CD4-positive, alpha-beta memory T cell (primary cell): Measurements from ENCODE around the gene MPND. TPM values are rescaled to one million over a fixed set of nuclear protein-coding genes. Genes with fewer than 3 reads are reported as not detected.

Experiments
- CTCF ChIA-PET: fragments of 350-600 bp; sonication (Branson Sonifier 250); formaldehyde crosslinking; loops from one replicate; lab custom pipeline; 2021; ENCODE audit warnings: inconsistent platforms; ENCODE audit not compliant: partially characterized antibody; lab: Charles Lee
- POLR2A ChIA-PET: fragments of 350-600 bp; sonication (Branson Sonifier 250); formaldehyde crosslinking; loops from one replicate; lab custom pipeline; 2021; ENCODE audit not compliant: partially characterized antibody; lab: Charles Lee
- DNase-seq, 5 donors: peaks; one replicate each; pipeline versions ENCODE4 v3.0.0 to v3.0.0-alpha.2; 2020 to 2022; ENCODE audit warnings: mixed read lengths in 1 of 5
- H3K27ac ChIP-seq: one replicate; pipeline ENCODE4 v1.7.0; 2013; ENCODE audit warnings: low read depth, low read length
- H3K27me3 ChIP-seq: 2 replicates; pipeline ENCODE4 v1.7.0; 2013; ENCODE audit warnings: mild to moderate bottlenecking, low read length, moderate library complexity; ENCODE audit not compliant: insufficient read depth
- H3K36me3 ChIP-seq: 2 replicates; pipeline ENCODE4 v1.7.0; 2013; ENCODE audit warnings: mild to moderate bottlenecking, low read length, moderate library complexity; ENCODE audit not compliant: insufficient read depth
- H3K4me1 ChIP-seq: 2 replicates; pipeline ENCODE4 v1.7.0; 2013; ENCODE audit warnings: mild to moderate bottlenecking, low read length, moderate library complexity; ENCODE audit not compliant: insufficient read depth
- H3K4me3 ChIP-seq, 2 donors: one replicate each; pipeline ENCODE4 v1.7.0; 2013; ENCODE audit warnings: low read length in 2 of 2, mild to moderate bottlenecking in 1 of 2
- H3K9me3 ChIP-seq, 2 donors: one replicate each; pipeline ENCODE4 v1.7.0; 2013; ENCODE audit warnings: low read length in 2 of 2, control low read depth in 1 of 2; ENCODE audit not compliant: control insufficient read depth in 1 of 2
- H3K27ac Mint-ChIP-seq, 7 donors: one replicate each; pipeline ENCODE4 v1.8.0; 2020 to 2021; ENCODE audit warnings: mixed read lengths in 7 of 7, mild to moderate bottlenecking in 6 of 7, inconsistent platforms in 3 of 7, moderate library complexity in 3 of 7
- H3K27me3 Mint-ChIP-seq, 2 donors: one replicate each; pipeline ENCODE4 v1.8.0; 2020 to 2021; ENCODE audit warnings: mixed read lengths in 2 of 2
- H3K36me3 Mint-ChIP-seq, 2 donors: one replicate each; pipeline ENCODE4 v1.8.0; 2020 to 2021; ENCODE audit warnings: mixed read lengths in 2 of 2, inconsistent platforms in 1 of 2, mild to moderate bottlenecking in 1 of 2
- H3K4me1 Mint-ChIP-seq, 4 donors: one replicate each; pipeline ENCODE4 v1.8.0; 2020 to 2021; ENCODE audit warnings: mixed read lengths in 4 of 4, mild to moderate bottlenecking in 1 of 4
- H3K4me3 Mint-ChIP-seq, 8 donors: one replicate each; pipeline ENCODE4 v1.8.0; 2020 to 2021; ENCODE audit warnings: mixed read lengths in 8 of 8, mild to moderate bottlenecking in 7 of 8, moderate library complexity in 6 of 8, inconsistent platforms in 3 of 8
- H3K9me3 Mint-ChIP-seq, 8 donors: one replicate each; pipeline ENCODE4 v1.8.0; 2020 to 2021; ENCODE audit warnings: mixed read lengths in 8 of 8, mild to moderate bottlenecking in 5 of 8, inconsistent platforms in 3 of 8, moderate library complexity in 1 of 8
- intact Hi-C: fragments of 100-400 bp; cut with micrococcal nuclease; formaldehyde crosslinking; loops from one replicate; pipeline ENCODE4 v1.15.1; 2023
- polyA plus RNA-seq, 2 donors: library from polyadenylated mRNA; unstranded; fragments of 300-500 nt; fragmentation: Illumina TruSeq; gene quantifications; one replicate each; pipeline ENCODE4 v1.2.3, GENCODE V29; 2021
- total RNA-seq, 2 experiments: library from RNA; stranded (reverse); gene quantifications; one replicate each; pipeline ENCODE4 v1.2.3, GENCODE V29; 2021

Gene MPND
- total and polyA plus RNA-seq, 4 experiments from 2014 or later, result 3.5 to 27.0 (median 16.9) TPM

DNA sequence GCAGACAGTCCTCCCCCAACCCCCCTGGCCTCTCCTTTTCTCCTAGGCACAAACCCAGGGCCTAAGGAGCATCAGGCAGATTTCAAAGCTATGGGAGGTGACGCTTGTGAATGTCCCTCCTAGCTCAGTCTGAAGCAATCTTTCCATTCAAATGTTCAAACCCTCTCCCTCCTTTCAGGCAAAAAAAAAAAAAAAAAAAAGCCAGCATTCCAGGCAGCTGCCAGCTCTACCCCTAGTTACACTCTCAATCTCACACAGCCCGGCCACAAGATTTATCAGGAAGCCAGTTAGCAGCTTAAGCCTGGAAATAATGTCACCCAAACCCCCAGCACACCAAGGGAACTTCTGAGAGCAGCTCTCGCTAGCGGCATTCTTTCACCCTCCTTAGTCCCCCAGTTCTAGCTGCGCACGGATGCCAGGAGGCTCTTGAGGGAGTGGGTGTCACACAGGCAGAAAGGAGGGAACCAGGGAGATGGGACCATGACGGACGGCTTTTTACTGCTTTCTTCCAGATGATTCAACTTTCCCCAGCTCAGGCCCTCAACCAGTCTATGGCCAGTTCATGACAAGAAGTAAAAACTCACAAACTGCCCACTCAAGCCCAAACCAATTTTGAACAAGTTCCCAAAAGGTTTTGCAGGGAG is 50.7 kb downstream of the MPND start:
- Histone ChIP-seq H3K27me3 (no peaks in the 10 kb centered on the region), H3K27ac (no peak overlapping the region), H3K4me3 (no peak overlapping the region), H3K36me3 (peaks cover 11% of the 10 kb centered on the region), H3K9me3 (no peaks in the 10 kb centered on the region), H3K4me1 (peaks cover 75% of the 10 kb centered on the region)
- Mint-ChIP-seq H3K27me3 (no peaks in the 10 kb centered on the region), H3K36me3 (peaks cover 17 to 27% of the 10 kb centered on the region in 2 donors), H3K27ac (peak overlapping the region in 5 of 7 donors; percentile 22 to 86 (median 52)), H3K4me3 (peak overlapping the region in 4 of 8 donors; percentile 3 to 31 (median 17)), H3K9me3 (peaks cover 0 to 2% (median 0%) of the 10 kb centered on the region in 8 donors), H3K4me1 (peaks cover 29 to 81% (median 58%) of the 10 kb centered on the region in 4 donors)
- POLR2A ChIA-PET, result interaction anchor here (1.4 to 2.6 kb wide), 2 partner anchors 19 to 24 kb away, joined by 4 to 9 read pairs; no protein-coding TSS in a partner anchor
- intact Hi-C loops, result no loop called here
- CTCF ChIA-PET, result interaction anchor here (0.7 to 1.1 kb wide), 3 partner anchors 10 to 242 kb away, joined by 3 read pairs; no protein-coding TSS in a partner anchor
- DNase-seq, result no peak

DNA sequence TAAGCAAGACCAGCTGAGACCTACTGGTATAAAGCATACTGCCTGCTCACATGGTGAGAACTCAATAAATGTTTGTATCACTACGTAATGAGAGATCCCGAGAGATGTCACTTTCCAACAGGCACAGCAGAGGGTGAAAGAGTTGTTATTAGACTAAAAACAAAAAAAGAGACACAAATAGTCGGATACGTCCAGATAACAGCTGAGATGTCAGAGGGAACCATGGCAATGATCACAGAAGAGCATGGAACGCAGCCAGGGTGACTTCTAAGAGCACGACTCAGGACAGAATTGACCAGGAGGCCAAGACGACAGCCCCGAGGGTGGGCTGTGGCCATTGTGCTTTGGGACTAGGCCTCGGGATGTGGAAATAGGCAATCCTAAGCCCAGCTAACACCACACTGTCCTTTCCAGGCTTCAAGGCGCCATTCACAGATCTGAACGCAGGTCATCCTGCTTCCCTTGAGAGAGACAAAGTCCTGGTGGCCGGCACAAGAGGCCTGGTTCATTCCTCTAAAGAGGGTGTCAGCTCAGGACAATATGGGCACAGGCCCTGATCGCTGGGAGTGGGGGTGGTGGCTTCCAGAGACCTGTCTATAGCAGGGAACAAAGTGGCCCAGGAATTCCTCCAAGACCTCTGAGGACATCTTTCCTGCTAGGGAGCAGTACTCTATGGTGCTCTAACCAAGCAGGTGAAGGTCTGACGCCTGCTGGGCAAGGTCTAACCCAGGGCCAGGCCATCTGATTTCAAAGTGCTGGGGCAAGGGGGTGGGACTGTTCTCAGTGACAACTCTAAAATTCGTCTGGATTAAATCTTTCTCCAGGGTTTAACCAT is 53.8 kb downstream of the MPND start:
- Mint-ChIP-seq H3K27me3 (no peaks in the 10 kb centered on the region), H3K4me1 (peaks cover 39 to 78% (median 60%) of the 10 kb centered on the region in 4 donors), H3K9me3 (peaks cover 0 to 2% (median 0%) of the 10 kb centered on the region in 8 donors), H3K27ac (peak overlapping the region in 6 of 7 donors; percentile 8 to 77 (median 50)), H3K36me3 (peaks cover 12 to 31% of the 10 kb centered on the region in 2 donors), H3K4me3 (peak overlapping the region in 5 of 8 donors; percentile 25 to 75 (median 51))
- Histone ChIP-seq H3K36me3 (peaks cover 6% of the 10 kb centered on the region), H3K27me3 (no peaks in the 10 kb centered on the region), H3K4me1 (peaks cover 70% of the 10 kb centered on the region), H3K4me3 (no peak overlapping the region), H3K9me3 (no peaks in the 10 kb centered on the region), H3K27ac (no peak overlapping the region)
- DNase-seq, result no peak
- ChIA-PET POLR2A (interaction anchor here (0.8 kb wide), 1 partner anchor 27 kb away, joined by 3 read pairs; no protein-coding TSS in a partner anchor), CTCF (interaction anchor here (2.5 kb wide), 1 partner anchor 27 kb away, joined by 11 read pairs; no protein-coding TSS in a partner anchor)
- intact Hi-C loops, result no loop called here

DNA sequence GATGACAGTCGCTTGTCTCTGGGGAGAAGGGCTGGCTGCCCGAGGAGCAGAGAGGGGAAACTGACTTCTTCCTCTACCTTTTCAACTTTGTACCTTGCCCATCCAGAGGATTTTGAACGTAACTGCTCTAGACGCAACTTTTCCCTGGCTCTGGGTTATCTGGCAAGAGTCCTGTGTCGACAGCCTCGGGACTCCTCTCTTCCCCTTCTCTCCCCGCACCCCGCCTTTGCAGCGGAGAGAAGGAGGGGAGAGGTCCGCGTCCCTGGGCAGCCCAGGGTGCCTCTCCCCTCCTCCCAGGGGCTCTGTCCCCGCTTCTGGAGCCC is 56.4 kb downstream of the MPND start:
- Mint-ChIP-seq H3K27me3 (no peaks in the 10 kb centered on the region), H3K4me3 (peak overlapping the region; percentile 82 to 93 (median 91)), H3K27ac (peak overlapping the region; percentile 87 to 97 (median 92)), H3K4me1 (peaks cover 33 to 78% (median 60%) of the 10 kb centered on the region in 4 donors), H3K9me3 (peaks cover 0 to 2% (median 0%) of the 10 kb centered on the region in 8 donors), H3K36me3 (peaks cover 4 to 26% of the 10 kb centered on the region in 2 donors)
- H3K9me3 ChIP-seq, result no peaks in the 10 kb centered on the region
- H3K27ac ChIP-seq, result peak overlapping the region; percentile 89
- ChIA-PET CTCF (interaction anchor here (0.6 to 3.0 kb wide), 11 partner anchors 8 to 134 kb away, joined by 3 to 25 read pairs (median 5); partner anchors contain the start of gene HDGFL2), POLR2A (interaction anchor here (0.6 to 2.9 kb wide), 17 partner anchors 9 to 153 kb away, joined by 3 to 85 read pairs (median 6); partner anchors contain the start of genes HDGFL2, MPND, STAP2 and YJU2)
- peak overlapping the region; percentile 53 to 59 for H3K4me3 ChIP-seq
- peaks cover 6% of the 10 kb centered on the region for H3K36me3 ChIP-seq
- no peaks in the 10 kb centered on the region for H3K27me3 ChIP-seq
- H3K4me1 ChIP-seq, result peaks cover 58% of the 10 kb centered on the region
- peak in 1 of 5 donors; percentile 22 for DNase-seq
- intact Hi-C loops, result loop anchor here (1.0 to 5.0 kb wide), 7 partner anchors 19 to 323 kb away; partner anchors contain the start of genes DPP9, MPND, TNFAIP8L1 and UBXN6

DNA sequence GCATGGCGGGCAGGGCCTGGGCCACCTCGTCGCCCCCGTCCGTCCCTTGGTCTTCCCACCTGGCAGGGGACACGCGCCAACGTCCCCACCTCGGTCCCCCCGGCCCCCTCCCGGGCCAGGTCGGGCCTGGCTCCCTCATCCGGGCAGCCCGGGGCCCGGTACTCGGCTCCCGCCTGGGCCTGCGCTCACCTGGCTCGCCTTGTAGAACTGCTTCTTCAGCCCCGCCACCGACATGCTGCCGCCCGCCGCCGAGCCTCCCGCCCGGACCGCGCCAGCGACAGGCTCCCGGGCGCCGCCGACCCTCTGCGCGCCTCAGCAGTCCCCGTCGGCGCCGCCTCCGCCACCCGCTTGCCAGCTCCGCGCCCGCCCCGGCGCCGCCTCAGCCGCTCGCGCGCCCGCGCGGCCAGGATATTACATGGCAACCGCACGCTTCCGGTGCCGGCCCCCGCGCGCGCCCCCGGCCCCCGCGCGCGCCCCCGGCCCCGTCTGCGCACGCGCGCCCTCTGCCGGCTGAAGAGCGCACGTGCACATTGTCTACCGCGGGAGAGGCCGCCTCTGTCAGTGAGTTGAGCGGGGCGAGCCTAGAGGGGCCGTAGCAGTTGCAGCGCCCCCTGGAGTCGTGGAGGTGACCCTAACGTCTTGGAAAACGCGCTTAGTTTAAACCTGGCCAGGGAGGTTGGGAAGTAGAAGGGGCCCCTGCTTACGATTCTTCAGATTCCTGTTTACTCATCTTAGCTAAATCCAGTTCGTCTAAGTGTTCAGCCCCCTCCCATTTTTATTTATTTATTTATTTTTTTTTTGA is 57.0 kb downstream of the MPND start, which contains the start of gene SH3GL1:
Gene SH3GL1, minus strand, starts transcription at position 413 of the 802 bp plus-strand sequence. Its CDS starts 179 bp downstream, at position 234.
- Histone ChIP-seq H3K4me1 (peaks cover 54% of the 10 kb centered on the region), H3K27me3 (no peaks in the 10 kb centered on the region), H3K36me3 (peaks cover 6% of the 10 kb centered on the region), H3K9me3 (no peaks in the 10 kb centered on the region), H3K4me3 (peak within 1 kb of the TSS; percentile 53 to 59), H3K27ac (peak within 1 kb of the TSS; percentile 89)
- ChIA-PET POLR2A (interaction anchor here (0.6 to 2.9 kb wide), 17 partner anchors 9 to 154 kb away, joined by 3 to 85 read pairs (median 6); partner anchors contain the start of genes HDGFL2, MPND, STAP2 and YJU2), CTCF (interaction anchor here (0.6 to 3.0 kb wide), 18 partner anchors 9 to 1678 kb away, joined by 3 to 25 read pairs (median 4); partner anchors contain the start of genes HDGFL2 and YJU2)
- intact Hi-C loops, result loop anchor here (1.0 to 5.0 kb wide), 7 partner anchors 20 to 322 kb away; partner anchors contain the start of genes DPP9, MPND, TNFAIP8L1 and UBXN6
- no peaks in the 10 kb centered on the region for H3K27me3 Mint-ChIP-seq
- peaks cover 30 to 75% (median 56%) of the 10 kb centered on the region in 4 donors for H3K4me1 Mint-ChIP-seq
- DNase-seq, result peak; percentile 89 to 95 (median 92)
- H3K9me3 Mint-ChIP-seq, result peaks cover 0 to 2% (median 0%) of the 10 kb centered on the region in 8 donors
- H3K4me3 Mint-ChIP-seq, result peak within 1 kb of the TSS; percentile 82 to 94 (median 92)
- H3K27ac Mint-ChIP-seq, result peak within 1 kb of the TSS; percentile 96 to 100 (median 99)
- H3K36me3 Mint-ChIP-seq, result peaks cover 4 to 21% of the 10 kb centered on the region in 2 donors

DNA sequence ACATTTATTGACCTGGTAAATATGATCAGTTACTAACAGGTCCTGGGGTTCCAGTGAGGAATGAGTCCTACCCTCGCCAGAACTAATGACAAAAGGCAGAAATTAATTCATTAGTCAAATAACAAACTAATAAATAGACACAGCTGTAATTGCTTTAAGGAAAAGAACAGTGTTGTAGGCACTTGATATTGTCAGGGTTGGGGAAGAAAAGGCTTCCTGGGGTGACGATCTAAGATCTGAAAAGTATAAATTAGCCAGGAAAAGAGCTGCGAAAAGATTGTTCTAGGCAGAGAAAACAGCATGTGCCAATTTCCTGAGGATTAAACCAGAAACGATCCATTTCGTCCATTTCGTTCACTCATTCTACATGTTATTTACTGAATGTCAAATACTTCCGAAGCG is 58.4 kb downstream of the MPND start:
- peak overlapping the region; percentile 96 to 100 (median 99) for H3K27ac Mint-ChIP-seq

More for the DNA sequence above, 58.4 kb downstream of the MPND start:
- peak overlapping the region; percentile 85 to 94 (median 91) for H3K4me3 Mint-ChIP-seq
- peaks cover 51% of the 10 kb centered on the region for H3K4me1 ChIP-seq
- peaks cover 28 to 68% (median 50%) of the 10 kb centered on the region in 4 donors for H3K4me1 Mint-ChIP-seq
- CTCF ChIA-PET, result interaction anchor here (0.7 to 3.0 kb wide), 10 partner anchors 13 to 155 kb away, joined by 3 to 25 read pairs (median 4); partner anchors contain the start of genes MPND and YJU2
- no peak for DNase-seq
- peak overlapping the region; percentile 8 to 46 for H3K4me3 ChIP-seq
- no peaks in the 10 kb centered on the region for H3K27me3 Mint-ChIP-seq
- POLR2A ChIA-PET, result interaction anchor here (0.7 to 2.9 kb wide), 9 partner anchors 22 to 567 kb away, joined by 3 to 85 read pairs (median 12); partner anchors contain the start of genes HDGFL2, KDM4B, MPND and YJU2
- peaks cover 3% of the 10 kb centered on the region for H3K36me3 ChIP-seq
- peak overlapping the region; percentile 88 for H3K27ac ChIP-seq
- H3K9me3 Mint-ChIP-seq, result peaks cover 0 to 2% (median 0%) of the 10 kb centered on the region in 8 donors
- no peaks in the 10 kb centered on the region for H3K27me3 ChIP-seq
- peaks cover 1 to 14% of the 10 kb centered on the region in 2 donors for H3K36me3 Mint-ChIP-seq
- intact Hi-C loops, result loop anchor here (1.0 to 5.0 kb wide), 4 partner anchors 70 to 321 kb away; partner anchors contain the start of genes DPP9, TNFAIP8L1 and YJU2
- H3K9me3 ChIP-seq, result no peaks in the 10 kb centered on the region
